Measurements from ENCODE around the gene ENO2.
A peak's percentile ranks its signal among the peaks of the same experiment; 100 is the strongest.

The ENO2 gene

DNA sequence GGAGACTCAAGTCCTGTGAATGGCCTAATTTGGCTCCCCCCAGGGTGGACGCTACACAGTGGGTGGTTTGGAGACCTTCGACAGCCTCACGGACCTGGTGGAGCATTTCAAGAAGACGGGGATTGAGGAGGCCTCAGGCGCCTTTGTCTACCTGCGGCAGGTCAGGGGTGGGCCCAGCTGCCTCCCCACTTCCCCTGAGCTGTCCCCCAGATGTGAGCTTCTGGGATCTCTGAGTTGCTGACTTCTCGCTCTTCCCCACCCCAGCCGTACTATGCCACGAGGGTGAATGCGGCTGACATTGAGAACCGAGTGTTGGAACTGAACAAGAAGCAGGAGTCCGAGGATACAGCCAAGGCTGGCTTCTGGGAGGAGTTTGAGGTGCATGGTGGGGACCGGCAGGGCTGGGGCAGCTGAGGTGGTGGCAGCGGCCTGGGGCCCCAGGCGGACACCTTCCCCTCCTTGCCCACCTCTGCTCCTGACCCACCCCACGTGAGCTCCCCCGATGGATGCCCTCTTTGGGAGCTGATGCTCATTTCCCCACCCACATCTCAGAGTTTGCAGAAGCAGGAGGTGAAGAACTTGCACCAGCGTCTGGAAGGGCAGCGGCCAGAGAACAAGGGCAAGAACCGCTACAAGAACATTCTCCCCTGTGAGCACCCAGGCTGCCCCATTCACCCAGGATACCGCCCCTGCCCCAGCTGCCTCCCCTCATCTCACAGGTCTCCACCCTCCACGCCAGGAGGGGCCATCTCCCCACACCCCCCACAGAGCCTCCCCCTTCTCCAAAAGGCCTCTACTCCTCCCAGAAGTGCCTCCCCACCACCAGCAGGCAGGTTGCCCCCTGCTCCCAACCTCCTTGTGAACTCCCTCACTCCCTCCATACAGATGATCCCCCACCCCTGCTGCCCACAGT, 41.0 kb downstream of the ENO2 start:
- no peak for DNase-seq
- in situ Hi-C loops (cut with MboI; ENCODE audit: low pct_unique_long_range_greater_than_20kb, low sequenced_read_pairs) = no loop called here

DNA sequence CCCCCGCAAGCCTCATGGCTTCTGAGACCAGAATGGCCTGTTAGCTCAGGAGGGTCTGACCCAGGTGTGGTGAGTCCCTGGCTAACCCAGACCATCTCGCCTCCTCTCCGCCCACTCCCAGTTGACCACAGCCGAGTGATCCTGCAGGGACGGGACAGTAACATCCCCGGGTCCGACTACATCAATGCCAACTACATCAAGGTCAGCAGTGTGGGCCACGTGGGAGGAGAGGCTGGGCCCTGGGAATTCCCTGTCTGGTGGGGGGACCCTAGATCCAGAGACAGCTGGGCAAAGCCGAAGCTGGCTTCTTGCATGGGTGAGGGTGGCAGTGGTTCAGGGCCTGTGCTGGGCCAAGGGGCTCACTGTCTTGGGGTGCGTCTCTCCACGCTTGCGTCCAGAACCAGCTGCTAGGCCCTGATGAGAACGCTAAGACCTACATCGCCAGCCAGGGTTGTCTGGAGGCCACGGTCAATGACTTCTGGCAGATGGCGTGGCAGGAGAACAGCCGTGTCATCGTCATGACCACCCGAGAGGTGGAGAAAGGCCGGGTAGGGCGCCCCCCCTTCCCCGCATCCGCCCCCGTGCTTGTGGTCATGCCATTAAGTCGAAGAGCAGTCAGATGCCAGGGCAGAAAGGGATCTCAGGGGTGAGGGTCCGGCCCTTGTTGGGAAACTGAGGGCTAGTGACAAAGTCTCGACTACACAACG, 41.8 kb downstream of the ENO2 start:
- DNase-seq = no peak
- in situ Hi-C loops (cut with MboI; ENCODE audit: low pct_unique_long_range_greater_than_20kb, low sequenced_read_pairs) = no loop called here

DNA sequence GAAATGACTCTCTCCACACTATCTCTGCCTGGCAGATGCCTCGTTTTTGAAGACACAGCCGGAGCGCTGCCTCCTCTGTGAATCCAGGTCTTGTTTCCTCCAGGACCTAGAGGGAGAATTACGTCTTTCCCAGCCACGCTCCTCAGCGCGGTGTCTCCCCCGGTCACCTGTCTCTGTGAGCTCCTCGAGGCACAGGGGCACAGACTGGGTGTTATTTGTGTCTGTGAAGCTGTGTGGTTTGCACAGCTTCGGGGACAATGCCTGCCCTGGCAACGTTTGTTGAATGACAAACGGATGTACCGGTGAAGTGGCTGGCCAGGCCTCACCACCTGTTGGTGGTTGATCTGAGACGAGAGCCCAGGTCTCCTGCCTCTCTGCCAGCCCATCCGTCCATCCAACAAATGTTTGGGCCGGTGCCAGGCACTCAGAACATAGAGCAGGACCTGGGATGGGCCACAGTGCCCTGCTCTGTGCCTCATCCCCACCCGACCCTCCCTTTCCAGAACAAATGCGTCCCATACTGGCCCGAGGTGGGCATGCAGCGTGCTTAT, 42.8 kb downstream of the ENO2 start:
- in situ Hi-C loops (cut with MboI; ENCODE audit: low pct_unique_long_range_greater_than_20kb, low sequenced_read_pairs) = no loop called here
- DNase-seq = no peak

DNA sequence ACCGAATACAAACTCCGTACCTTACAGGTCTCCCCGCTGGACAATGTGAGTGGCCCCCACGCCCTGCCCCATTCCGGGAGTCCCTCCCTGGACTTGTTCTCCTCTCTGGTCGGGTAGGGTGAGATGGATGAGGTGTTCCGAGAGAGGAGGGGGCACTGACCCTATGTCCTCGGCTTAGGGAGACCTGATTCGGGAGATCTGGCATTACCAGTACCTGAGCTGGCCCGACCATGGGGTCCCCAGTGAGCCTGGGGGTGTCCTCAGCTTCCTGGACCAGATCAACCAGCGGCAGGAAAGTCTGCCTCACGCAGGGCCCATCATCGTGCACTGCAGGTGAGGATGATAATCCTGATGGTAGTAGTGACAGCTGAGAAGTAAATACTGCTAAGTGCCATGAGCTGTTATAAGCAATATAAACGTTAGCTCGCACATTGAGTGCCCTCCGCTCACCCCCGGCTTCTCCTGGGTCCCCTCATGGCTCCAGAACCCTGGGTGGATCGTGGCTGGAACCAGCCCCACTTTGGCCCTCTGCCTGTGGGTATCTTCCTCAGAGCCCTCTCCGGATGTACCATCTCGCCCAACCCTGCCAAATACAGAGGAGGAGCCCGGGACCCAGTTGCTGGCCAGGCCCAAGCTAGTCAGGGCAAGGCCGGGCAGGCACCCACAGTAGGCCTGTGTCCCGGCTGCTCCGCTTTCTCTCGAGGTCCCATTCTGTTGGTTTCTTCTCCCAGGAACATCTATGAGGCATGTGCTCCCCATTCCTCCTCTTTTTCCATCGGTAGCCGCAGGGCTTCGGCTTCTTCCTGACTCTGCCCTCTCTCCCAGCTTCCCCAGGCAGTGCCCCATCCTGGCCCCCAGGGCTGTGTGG, 43.6 kb downstream of the ENO2 start:
- DNase-seq = no peak
- in situ Hi-C loops (cut with MboI; ENCODE audit: low pct_unique_long_range_greater_than_20kb, low sequenced_read_pairs) = no loop called here

DNA sequence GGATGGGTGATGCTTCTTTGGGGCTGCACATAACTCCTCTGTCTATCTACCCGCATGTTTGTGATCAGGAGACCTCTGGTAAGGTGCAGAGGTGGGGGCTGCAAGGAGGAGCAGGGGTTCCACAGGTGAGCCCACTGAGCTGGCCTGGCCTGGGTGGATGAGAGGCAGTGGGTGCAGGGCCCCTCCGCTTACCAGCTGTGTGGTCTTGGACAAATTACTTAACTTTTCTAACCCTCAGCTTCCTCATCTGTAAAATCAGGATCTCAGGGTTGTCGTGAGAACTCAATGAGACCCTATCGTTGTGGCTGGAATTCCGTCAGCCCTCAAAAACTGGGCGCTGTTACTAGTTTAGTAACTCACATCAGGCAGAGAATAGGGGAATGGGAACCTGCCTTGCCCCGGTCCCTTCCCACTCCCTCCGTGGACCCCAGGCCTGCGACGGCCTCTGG, 44.3 kb downstream of the ENO2 start:
- in situ Hi-C loops (cut with MboI; ENCODE audit: low pct_unique_long_range_greater_than_20kb, low sequenced_read_pairs) = no loop called here
- no peak for DNase-seq

DNA sequence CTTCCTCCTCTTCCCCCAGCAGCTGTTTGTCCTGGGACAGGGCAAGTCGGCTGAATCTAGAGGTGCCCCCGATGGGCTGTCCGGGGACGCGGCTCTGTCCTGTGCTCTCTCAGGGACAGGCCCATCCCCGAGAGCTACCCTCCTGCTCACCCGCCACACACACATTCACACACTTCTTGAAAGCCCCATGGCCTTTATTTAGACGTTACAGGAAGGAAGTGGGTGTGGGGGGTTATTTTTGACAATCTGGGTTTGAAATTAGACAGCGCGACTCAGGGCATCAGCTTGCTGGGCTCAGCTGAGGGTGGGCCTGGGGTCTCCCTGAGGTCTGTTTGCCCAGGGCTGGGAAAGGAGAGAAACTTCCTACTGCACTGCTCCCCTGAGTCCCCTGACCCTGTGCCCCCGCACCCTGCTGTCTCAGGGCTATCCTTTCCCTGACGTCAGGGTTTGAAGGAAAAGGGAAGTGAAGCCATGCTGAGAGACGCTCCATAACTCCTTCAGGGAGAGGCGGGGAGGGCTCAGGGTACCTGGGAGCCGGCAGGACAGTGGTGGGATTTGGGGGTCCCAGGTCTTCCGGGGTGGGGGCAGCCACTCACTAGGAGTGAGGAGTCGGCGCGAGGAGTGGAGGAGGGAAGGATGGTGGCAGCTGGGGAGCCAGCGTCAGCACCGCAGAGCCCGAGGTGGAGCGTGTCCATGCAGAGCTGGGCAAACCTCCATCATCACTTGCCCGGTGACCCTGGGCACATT, 44.9 kb downstream of the ENO2 start:
- in situ Hi-C loops (cut with MboI; ENCODE audit: low pct_unique_long_range_greater_than_20kb, low sequenced_read_pairs) = no loop called here
- peak; percentile 93 for DNase-seq

DNA sequence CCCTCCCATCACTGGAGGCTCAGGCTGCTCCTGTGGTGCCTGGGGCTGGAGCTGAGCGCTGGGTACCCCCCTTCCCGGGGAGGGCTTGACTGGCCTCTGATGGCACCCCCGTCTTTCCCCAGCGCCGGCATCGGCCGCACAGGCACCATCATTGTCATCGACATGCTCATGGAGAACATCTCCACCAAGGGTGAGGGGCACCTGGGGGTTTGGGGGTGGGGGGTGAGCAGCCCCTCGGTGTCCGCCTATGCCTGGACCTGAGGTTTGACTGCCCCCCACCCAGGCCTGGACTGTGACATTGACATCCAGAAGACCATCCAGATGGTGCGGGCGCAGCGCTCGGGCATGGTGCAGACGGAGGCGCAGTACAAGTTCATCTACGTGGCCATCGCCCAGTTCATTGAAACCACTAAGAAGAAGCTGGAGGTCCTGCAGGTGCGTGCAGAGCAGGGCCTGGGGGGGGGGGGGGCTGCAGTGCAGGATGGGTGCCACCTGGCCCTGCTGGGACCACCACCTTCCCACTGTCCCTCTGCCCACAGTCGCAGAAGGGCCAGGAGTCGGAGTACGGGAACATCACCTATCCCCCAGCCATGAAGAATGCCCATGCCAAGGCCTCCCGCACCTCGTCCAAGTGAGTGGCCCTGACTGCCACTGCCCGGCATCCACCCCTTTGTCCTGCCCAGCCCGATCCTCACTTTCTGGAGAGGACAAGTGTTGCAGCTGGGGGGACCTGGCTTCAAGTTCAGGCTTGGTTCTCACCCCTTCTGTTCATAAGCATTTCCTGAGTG, 45.6 kb downstream of the ENO2 start:
- in situ Hi-C loops (cut with MboI; ENCODE audit: low pct_unique_long_range_greater_than_20kb, low sequenced_read_pairs) = no loop called here
- DNase-seq = no peak

DNA sequence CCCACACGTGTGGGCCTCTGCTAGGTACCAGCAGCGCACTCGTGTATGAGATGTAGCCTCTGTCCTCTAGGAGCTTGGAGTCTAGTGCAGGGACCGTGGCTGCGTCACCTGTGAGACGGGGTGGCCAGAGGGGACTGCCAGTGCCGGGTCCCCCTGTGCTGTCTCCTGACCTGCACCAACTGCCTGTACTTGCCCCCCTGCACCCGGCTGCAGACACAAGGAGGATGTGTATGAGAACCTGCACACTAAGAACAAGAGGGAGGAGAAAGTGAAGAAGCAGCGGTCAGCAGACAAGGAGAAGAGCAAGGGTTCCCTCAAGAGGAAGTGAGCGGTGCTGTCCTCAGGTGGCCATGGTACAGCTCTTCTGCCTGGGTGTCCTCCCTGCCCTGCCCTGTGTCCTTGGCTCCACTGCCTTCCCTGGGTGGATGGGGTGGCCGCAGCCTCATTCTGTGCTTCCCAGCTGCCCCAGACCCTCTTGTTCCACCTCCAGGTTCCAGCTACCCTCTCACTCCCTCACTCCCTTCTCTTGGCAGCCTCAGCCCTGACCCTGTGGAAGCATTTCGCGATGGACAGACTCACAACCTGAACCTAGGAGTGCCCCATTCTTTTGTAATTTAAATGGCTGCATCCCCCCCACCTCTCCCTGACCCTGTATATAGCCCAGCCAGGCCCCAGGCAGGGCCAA, 46.4 kb downstream of the ENO2 start:
- DNase-seq = peak; percentile 66
- in situ Hi-C loops (cut with MboI; ENCODE audit: low pct_unique_long_range_greater_than_20kb, low sequenced_read_pairs) = no loop called here

DNA sequence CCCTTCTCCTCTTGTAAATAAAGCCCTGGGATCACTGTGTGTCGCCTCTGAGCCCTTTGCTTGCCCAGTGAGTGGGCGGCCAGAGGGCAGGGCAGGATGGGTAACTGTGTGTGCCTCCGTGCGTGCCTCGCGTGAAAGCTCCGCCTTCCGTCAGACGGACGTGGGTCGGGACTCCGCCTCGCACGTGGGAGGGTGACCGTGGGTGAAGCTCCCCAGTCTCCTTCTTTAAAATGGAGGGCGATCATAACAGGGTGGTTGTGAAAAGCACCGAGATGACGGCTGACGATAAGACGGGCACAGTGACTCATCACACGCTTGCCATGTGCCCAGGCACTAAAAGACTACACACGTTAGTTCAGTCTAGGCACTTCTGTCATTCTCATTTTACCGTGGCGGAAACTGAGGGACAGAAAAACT, 46.9 kb downstream of the ENO2 start:
- in situ Hi-C loops (cut with MboI; ENCODE audit: low pct_unique_long_range_greater_than_20kb, low sequenced_read_pairs) = no loop called here
- DNase-seq = no peak

DNA sequence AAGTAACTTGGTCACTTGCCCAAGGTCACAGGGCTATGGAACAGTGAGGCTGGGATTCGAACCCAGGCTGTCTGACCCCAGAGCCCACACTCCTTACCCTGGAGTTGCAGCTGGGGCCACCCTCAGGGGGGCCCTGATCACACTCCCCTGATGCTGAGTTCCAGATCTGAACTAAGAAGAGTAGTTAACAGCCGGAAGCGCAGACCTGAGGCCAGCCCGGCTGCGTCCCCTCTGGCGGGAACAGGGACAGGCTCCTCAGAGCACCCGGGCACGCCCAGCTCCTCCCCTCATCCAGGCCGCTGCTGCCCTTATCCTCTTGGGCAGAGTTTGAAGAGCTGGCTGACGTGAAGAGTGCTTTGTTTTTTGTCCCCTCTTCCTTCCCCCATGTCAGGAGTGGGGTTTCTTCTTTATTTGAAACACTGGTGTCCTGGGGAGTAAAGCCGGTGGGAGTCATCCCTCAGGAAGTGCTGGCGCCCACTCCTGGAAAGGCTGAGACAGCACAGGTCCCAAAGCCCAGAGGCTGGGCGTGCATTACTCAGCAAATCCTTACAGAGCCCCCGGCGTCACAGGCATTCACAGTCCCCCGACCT, 47.4 kb downstream of the ENO2 start:
- in situ Hi-C loops (cut with MboI; ENCODE audit: low pct_unique_long_range_greater_than_20kb, low sequenced_read_pairs) = no loop called here
- peak; percentile 88 for DNase-seq

DNA sequence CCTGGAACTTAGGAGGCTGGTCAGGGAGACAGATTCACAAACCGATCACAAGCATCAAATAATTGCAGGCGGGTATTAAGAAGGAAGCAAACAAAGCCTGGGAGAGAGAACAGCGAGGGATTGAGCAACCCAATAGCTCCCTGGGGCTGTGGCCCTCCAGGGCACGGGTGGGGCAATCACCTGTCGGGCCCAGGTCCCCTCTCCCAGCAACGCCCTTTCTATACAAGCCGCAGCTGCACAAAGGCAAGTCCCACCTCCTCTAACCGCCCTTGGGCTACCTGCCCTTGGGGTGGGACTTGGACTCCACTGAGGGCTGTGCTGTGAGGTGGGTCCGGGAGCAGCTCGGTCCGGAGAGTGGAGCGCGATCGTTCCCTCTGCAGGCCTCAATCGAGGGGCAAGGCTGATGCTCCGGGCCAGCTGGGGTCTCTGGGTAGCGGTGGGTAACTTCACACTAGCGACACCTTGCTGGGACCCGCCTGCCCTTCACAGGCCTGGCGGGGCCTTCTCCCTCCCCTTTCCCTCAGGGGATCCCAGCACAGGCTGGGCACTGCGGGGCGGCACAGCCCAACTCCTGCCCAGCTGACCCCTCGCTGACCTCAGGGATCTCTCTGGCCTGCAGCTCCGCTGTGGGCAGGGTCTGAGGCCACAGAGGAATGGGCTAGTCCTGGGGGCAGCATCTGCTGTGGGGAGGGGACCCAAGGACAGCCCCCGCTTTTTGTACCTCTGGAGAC, 48.1 kb downstream of the ENO2 start:
- in situ Hi-C loops (cut with MboI; ENCODE audit: low pct_unique_long_range_greater_than_20kb, low sequenced_read_pairs) = no loop called here
- DNase-seq = no peak

DNA sequence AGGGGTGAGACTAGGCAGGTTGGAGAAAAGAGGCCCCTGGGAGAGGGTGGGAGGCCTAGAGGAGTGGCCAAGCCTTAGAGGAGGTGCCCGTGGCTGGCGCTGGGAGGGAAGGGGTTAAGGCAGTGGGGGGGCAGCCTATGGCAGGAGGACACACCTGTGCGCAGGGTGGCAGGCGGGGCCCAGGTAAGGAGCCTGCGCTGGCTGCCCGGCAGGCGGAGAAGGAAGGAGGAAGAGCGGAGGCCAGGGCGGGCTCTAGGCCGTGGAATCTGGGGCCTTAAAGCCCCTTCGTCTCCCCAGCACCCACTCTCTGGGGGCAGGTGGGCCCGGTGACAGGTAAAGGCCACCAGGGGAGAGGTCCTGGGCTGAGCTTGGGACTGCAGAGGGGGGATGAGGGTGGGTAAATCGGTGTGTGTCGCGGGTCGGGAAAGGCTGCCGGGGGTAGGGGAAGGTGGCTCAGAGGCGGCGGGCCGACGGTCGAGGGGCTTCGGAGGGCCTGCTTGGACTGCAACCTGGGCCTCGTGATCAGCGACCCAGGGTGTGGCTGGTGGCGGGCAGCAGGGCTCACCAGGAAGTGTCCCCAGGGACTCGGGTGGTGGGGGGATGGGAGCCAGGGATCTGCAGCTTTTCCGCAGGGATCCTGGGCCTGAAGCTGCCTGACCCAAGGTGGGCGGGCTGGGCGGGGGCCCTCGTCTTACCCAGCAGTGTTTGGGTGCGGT, 48.8 kb downstream of the ENO2 start:
- DNase-seq = no peak
- in situ Hi-C loops (cut with MboI; ENCODE audit: low pct_unique_long_range_greater_than_20kb, low sequenced_read_pairs) = no loop called here

DNA sequence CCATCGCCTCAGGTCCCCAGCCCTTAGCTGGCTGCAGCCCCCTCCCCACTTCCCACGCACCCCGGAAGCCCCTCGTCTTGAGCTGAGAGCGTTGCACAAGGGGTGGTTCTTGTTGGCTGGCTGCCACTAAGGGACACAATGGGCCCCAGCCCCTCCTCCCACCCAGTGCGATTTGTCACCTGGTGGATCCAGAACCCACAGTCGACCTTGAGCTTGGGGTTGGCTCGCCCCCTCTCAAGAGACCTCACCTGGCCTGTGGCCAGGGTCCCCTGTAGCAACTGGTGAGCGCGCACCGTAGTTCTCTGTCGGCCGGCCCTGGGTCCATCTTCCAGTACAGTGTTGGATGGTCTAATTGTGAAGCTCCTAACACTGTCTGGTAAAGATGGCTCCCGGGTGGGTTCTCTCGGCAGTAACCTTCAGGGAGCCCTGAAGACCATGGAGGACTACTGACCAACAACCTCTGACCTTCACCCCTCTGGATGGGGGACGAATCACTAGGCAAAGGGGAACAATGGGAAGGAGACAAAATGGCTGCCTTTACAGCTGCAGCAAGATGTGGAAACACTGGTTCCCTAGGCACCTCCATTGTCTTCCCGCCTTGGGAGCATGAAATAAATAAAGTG, 49.5 kb downstream of the ENO2 start:
- in situ Hi-C loops (cut with MboI; ENCODE audit: low pct_unique_long_range_greater_than_20kb, low sequenced_read_pairs) = no loop called here
- no peak for DNase-seq

DNA sequence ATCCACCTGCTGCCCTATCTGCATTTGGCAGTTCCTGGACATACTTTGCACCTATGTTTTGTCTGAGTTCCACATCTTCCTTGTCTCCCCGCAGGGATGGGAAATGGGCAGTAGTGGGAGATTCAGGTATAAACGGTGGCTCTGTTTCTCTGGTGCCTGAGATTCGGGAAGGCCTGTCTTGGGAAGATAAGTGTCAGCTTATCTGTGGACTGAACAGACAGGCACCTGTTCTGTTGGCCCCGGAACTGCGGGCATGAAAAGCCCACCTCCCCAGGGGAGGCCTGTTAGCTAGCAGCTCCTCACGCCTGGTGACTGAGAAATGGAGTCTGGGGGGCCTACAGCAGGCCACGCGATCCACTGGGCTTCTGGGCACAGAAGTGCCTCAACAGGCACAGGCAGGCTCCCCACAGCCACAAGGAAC, 50.2 kb downstream of the ENO2 start:
- in situ Hi-C loops (cut with MboI; ENCODE audit: low pct_unique_long_range_greater_than_20kb, low sequenced_read_pairs) = no loop called here
- no peak for DNase-seq

DNA sequence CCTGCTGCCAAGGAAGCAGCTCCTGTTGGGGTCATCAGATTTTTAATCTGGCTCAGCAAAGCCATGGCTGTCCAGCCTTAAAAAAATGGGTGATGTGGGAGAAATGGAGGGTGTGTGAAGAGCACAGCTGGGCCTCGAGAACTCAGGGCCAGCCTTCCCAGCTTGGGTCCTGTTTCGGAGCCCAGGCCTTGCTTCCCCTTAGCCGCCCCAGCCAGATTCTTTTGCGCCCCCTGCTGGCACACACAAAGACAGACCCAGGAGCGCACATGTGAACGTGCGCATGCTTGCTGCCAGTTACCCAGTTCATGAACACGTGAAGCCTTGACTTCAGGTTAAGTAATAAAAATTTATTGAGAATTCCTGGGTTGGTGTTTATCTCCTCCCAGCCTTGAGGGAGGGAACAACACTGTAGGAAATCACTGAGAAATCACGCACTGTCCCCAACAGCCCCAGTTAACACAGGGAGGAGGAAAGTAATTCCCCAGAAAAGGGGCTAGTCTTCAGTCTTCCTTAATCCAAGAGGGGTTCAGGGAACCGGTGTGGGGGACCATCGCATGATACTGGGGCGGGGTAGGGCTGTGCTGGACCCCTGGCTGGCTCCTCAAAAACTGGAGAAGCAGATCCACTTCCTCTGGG, 50.8 kb downstream of the ENO2 start:
- DNase-seq = peak; percentile 93
- in situ Hi-C loops (cut with MboI; ENCODE audit: low pct_unique_long_range_greater_than_20kb, low sequenced_read_pairs) = no loop called here

Data from KBM-7 (cell line).